Epithelial cell of esophagus (primary cell): ENCODE results near the gene SLC7A4.
"Not testable (repeated sequence)": the region's sequence is repeated elsewhere in the genome, so short reads cannot be mapped to it uniquely, and the experiment has no call there.

ENCODE experiments used
- DNase-seq: peaks from one replicate; pipeline ENCODE4 v3.0.0; 2010; ENCODE audit warnings: low read depth
- H3K4me3 ChIP-seq: 2 replicates; pipeline ENCODE4 v1.5.1; 2011; ENCODE audit warnings: mild to moderate bottlenecking, low read length, control low read depth
- TF ChIP-seq, protein P1 (sequence below): IDR thresholded peaks from 2 replicates; pipeline ENCODE4 v1.5.1; 2011; ENCODE audit warnings: low read depth, mild to moderate bottlenecking, low read length, control low read depth, inconsistent platforms; ENCODE audit not compliant: insufficient read depth; ENCODE audit errors: missing control alignments

Gene SLC7A4

GRCh38 chr22:21012446-21013407 lies 19.6 kb downstream of the SLC7A4 start:
- H3K4me3 ChIP-seq: no peak overlapping the region
- no peak for DNase-seq
- TF ChIP-seq, protein P1, sequence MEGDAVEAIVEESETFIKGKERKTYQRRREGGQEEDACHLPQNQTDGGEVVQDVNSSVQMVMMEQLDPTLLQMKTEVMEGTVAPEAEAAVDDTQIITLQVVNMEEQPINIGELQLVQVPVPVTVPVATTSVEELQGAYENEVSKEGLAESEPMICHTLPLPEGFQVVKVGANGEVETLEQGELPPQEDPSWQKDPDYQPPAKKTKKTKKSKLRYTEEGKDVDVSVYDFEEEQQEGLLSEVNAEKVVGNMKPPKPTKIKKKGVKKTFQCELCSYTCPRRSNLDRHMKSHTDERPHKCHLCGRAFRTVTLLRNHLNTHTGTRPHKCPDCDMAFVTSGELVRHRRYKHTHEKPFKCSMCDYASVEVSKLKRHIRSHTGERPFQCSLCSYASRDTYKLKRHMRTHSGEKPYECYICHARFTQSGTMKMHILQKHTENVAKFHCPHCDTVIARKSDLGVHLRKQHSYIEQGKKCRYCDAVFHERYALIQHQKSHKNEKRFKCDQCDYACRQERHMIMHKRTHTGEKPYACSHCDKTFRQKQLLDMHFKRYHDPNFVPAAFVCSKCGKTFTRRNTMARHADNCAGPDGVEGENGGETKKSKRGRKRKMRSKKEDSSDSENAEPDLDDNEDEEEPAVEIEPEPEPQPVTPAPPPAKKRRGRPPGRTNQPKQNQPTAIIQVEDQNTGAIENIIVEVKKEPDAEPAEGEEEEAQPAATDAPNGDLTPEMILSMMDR: no peak

DNA sequence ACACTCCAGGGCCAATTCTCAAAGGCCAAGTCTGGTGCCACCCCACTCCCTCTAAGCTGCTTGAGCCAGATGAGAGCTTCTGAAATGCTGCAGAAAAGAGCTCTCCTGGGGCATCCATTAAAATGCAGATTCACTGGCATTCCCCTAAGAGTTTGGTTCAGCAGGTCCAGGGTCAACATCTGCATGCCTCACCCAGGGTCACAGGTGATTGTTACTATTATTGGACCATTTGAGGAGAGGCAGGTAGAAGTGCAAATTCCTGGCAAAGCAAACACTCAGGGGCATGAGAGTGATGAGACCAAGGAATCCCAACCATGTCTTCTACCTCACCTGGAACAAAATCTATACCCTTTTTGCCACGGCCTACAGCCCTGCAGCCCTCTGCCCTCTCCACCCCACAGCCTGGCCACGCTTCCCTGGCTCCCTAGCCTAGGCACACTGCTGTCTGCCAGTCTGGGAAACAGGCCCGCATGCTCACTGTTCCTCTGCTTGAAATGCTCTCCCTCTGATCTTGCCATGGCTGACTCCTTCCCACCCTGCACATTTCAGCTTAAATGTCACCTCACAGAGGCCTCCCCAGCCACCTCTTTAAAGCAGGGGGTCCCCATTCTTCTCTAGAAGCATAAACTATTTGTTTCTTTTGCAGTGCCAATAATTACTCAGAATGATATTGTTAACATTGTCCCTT lies 21.8 kb downstream of the SLC7A4 start:
- H3K4me3 ChIP-seq: no peak overlapping the region
- DNase-seq: no peak
- TF ChIP-seq, protein P1: no peak

DNA sequence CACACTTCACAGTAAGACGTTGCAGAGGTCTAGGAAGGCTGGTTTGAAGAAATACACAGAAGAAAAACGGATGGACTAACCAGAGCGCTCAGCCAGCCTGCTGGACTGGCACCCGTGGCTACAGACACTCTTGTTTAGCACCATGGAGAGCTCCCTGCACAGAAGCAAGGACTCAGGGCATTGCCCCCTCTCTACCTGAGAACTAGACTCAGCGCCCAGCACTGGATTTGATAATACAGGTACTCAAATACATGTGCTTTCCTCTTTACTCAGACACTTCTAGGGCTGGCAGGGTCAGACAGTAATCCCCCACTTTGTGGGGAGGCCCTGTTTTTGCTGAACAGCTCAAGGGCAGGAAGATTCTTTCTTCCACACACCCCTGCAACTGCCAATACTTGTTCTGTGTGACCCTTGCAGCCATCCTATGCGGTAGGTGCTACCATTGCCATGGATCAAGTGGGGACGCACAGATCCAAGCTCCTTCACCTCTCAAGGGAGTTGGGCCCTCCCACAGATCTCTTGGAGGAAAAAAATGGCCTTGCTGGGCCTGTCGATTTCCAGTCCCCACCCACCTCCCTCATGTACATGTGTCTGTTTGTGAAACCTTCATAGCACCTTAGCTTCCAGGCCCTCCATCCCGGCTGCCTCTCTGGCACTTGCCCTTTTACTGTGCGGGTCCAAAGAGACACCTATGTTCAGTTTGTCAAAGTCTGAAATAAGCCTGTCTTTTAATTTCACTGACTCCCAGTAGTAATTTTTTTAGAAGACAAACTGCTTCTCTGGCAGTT lies 22.5 kb downstream of the SLC7A4 start:
- peak; percentile 82 for DNase-seq
- no peak overlapping the region for H3K4me3 ChIP-seq
- TF ChIP-seq, protein P1: no peak

DNA sequence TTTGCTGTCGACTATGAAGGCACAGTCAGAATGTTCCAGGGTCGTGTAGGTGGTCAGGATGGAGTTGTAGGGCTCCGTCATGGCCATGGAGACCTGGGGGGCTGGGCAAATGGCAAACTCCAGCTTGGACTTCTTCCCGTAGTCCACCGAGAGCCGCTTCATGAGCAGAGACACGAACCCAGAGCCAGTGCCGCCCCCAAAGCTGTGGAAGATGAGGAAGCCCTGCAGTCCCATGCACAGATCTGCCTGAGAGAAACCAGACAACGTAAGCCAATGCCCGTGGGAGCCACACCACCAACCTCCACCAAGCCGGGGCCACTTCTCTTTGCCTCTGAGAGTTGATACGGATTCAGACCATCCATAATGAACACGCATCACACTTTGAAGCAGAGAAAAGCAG lies 23.2 kb downstream of the SLC7A4 start:
- not testable (repeated sequence) for DNase-seq, H3K4me3 ChIP-seq

DNA sequence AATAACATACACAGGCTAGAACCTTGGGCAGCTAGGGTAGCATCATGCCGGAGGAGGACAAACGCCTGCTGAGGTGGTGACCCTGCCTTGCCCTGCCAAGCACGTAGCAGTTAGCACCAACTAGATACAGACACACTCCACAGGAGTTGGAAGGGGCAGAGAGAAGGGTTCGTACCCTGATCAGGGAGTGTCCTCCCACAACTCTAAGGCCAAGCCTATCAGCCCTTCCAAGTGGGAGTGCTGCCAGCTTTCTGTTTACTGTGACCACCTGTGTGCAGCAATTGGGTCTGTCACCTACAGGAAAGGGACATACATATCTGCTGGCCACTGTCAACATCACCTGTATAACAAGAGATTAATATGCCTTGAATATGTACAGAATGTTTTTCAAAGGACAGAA lies 28.6 kb downstream of the SLC7A4 start:
- H3K4me3 ChIP-seq: no peak overlapping the region
- DNase-seq: no peak
- TF ChIP-seq, protein P1: no peak

DNA sequence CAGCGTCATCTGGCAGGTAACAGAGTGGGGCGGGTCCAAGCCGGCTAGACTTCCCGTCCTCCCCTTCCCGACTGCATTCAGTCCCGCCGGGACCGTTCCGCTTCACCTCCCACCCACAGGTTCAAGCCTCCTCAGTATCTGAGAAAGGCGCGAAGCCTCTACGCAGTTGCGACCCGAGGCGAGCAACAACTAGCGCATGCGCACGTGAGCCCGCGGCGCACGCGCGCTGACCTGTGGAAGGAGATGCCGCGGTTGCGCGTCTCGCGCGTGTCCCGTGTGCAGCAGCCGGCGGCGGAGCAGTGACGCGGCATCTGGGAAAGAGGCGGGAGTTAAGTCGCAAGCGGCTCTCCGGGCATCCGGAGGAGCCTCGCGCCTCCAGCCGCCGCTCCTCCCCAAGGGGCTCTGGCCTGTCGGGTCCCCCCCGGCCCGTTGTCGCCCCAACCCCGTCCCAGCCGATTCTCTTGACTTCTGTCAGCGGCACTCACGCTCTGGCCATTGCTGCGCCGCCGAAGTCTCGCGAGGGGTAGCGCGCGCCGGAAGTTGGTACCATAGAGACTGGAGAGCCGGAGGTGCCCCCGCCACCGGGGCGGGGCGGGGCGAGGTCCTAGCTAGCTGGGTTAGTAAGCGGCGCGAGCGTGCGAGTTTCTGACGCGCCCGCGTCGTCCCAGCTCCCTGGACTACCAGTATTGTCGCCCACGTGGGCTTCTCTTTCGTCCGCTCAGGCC lies 30.6 kb downstream of the SLC7A4 start, which contains the start of gene THAP7:
Gene THAP7 (minus strand): TSS at position 518 of the 725 bp plus-strand sequence. CDS start 207 bp downstream, at position 311.
- TF ChIP-seq, protein P1: no peak
- H3K4me3 ChIP-seq: peak within 1 kb of the TSS; percentile 82
- peak; percentile 97 for DNase-seq
